ENCODE data around the gene CYSLTR2. TPM values are rescaled to one million over a fixed set of nuclear protein-coding genes. Genes with fewer than 3 reads are reported as not detected.

Gene CYSLTR2
- total RNA-seq = not detected in 2 replicates

GRCh38 chr13:48653472-48653939 lies at the start of gene CYSLTR2:
TSS of gene CYSLTR2 (plus strand) at chr13:48653929. CDS start at chr13:48706818, 52,889 bp downstream.

Other genes with a start within 250 kb of the CYSLTR2 start
- 4.2 and 8.9 TPM in 2 replicates for gene LPAR6, start 240.8 kb upstream of the CYSLTR2 start, total RNA-seq
- gene RCBTB2, start 120.8 kb upstream of the CYSLTR2 start, total RNA-seq = 8.5 and 11.3 TPM in 2 replicates

Data from pericardium fibroblast (primary cell).